Immature natural killer cell (primary cell): ENCODE measurements around the gene DHRS12. TPM values are rescaled to one million over a fixed set of nuclear protein-coding genes. Genes with fewer than 3 reads are reported as not detected.

Experiments
- DNase-seq, 3 donors: peaks; one replicate each; pipeline ENCODE4 v3.0.0; 2022; ENCODE audit warnings: mixed read lengths in 1 of 3
- H3K27ac Mint-ChIP-seq, 6 donors: one replicate each; pipeline ENCODE4 v1.8.0; 2020; ENCODE audit warnings: mixed read lengths in 6 of 6, mild to moderate bottlenecking in 5 of 6, inconsistent platforms in 4 of 6, moderate library complexity in 3 of 6
- H3K27me3 Mint-ChIP-seq, 3 donors: one replicate each; pipeline ENCODE4 v1.8.0; 2020 to 2021; ENCODE audit warnings: low read depth in 3 of 3, mild to moderate bottlenecking in 3 of 3, mixed read lengths in 3 of 3, moderate library complexity in 3 of 3, inconsistent platforms in 1 of 3
- H3K36me3 Mint-ChIP-seq, 3 donors: one replicate each; pipeline ENCODE4 v1.8.0; 2020; ENCODE audit warnings: mixed read lengths in 3 of 3, inconsistent platforms in 2 of 3, mild to moderate bottlenecking in 2 of 3
- H3K4me1 Mint-ChIP-seq, 2 donors: one replicate each; pipeline ENCODE4 v1.8.0; 2020; ENCODE audit warnings: inconsistent platforms in 2 of 2, mild to moderate bottlenecking in 2 of 2, mixed read lengths in 2 of 2, moderate library complexity in 1 of 2
- H3K4me3 Mint-ChIP-seq, 5 donors: one replicate each; pipeline ENCODE4 v1.8.0; 2020; ENCODE audit warnings: mild to moderate bottlenecking in 5 of 5, mixed read lengths in 5 of 5, inconsistent platforms in 3 of 5, moderate library complexity in 3 of 5
- H3K9me3 Mint-ChIP-seq, 6 donors: one replicate each; pipeline ENCODE4 v1.8.0; 2020; ENCODE audit warnings: mild to moderate bottlenecking in 6 of 6, mixed read lengths in 6 of 6, inconsistent platforms in 4 of 6, moderate library complexity in 3 of 6
- polyA plus RNA-seq, 3 donors: library from polyadenylated mRNA; unstranded; fragments of 300-500 nt; fragmentation: Illumina TruSeq; gene quantifications; one replicate each; pipeline ENCODE4 v1.2.3, GENCODE V29; 2021

Gene DHRS12
- polyA plus RNA-seq, 3 donors from 2014 or later, result 9.7 to 11.4 (median 11.3) TPM

GRCh38 chr13:51767100-51767499 is 36.9 kb downstream of the DHRS12 start:
- H3K4me3 Mint-ChIP-seq, result no peak overlapping the region
- no peaks in the 10 kb centered on the region for H3K9me3 Mint-ChIP-seq
- DNase-seq, result no peak
- H3K36me3 Mint-ChIP-seq, result peaks cover 5 to 8% (median 7%) of the 10 kb centered on the region in 3 donors
- H3K27me3 Mint-ChIP-seq, result peaks cover 0 to 2% (median 2%) of the 10 kb centered on the region in 3 donors
- peak overlapping the region in 1 of 6 donors; percentile 53 for H3K27ac Mint-ChIP-seq
- H3K4me1 Mint-ChIP-seq, result peaks cover 22 to 25% of the 10 kb centered on the region in 2 donors

GRCh38 chr13:51765142-51765515 is 38.8 kb downstream of the DHRS12 start:
- Mint-ChIP-seq H3K27me3 (peaks cover 0 to 3% (median 2%) of the 10 kb centered on the region in 3 donors), H3K27ac (peak overlapping the region; percentile 80 to 92 (median 88)), H3K4me3 (peak overlapping the region in 4 of 5 donors; percentile 54 to 73 (median 70)), H3K36me3 (peaks cover 16 to 24% (median 17%) of the 10 kb centered on the region in 3 donors), H3K9me3 (no peaks in the 10 kb centered on the region), H3K4me1 (peaks cover 22 to 25% of the 10 kb centered on the region in 2 donors)
- DNase-seq, result no peak

GRCh38 chr13:51764184-51765141 is 39.5 kb downstream of the DHRS12 start:
- H3K27ac Mint-ChIP-seq, result peak overlapping the region; percentile 80 to 92 (median 88)
- peaks cover 22 to 25% of the 10 kb centered on the region in 2 donors for H3K4me1 Mint-ChIP-seq
- peak; percentile 30 to 41 (median 35) for DNase-seq

GRCh38 chr13:51763486-51763885 is 40.5 kb downstream of the DHRS12 start:
- H3K27me3 Mint-ChIP-seq, result peaks cover 0 to 3% (median 2%) of the 10 kb centered on the region in 3 donors
- peaks cover 25 to 34% (median 27%) of the 10 kb centered on the region in 3 donors for H3K36me3 Mint-ChIP-seq
- peaks cover 22 to 25% of the 10 kb centered on the region in 2 donors for H3K4me1 Mint-ChIP-seq
- H3K27ac Mint-ChIP-seq, result peak overlapping the region; percentile 26 to 92 (median 40)
- no peak overlapping the region for H3K4me3 Mint-ChIP-seq
- DNase-seq, result no peak
- H3K9me3 Mint-ChIP-seq, result no peaks in the 10 kb centered on the region

More at GRCh38 chr13:51764184-51765141, 39.5 kb downstream of the DHRS12 start:
- Mint-ChIP-seq H3K27me3 (peaks cover 0 to 3% (median 2%) of the 10 kb centered on the region in 3 donors), H3K36me3 (peaks cover 22 to 30% (median 24%) of the 10 kb centered on the region in 3 donors), H3K4me3 (peak overlapping the region; percentile 54 to 82 (median 72)), H3K9me3 (no peaks in the 10 kb centered on the region)

- Mint-ChIP-seq H3K9me3 (no peaks in the 10 kb centered on the region), H3K4me3 (no peak overlapping the region), H3K36me3 (peaks cover 37 to 44% (median 44%) of the 10 kb centered on the region in 3 donors), H3K4me1 (peaks cover 22 to 25% of the 10 kb centered on the region in 2 donors), H3K27me3 (peaks cover 0 to 3% (median 0%) of the 10 kb centered on the region in 3 donors), H3K27ac (no peak overlapping the region)
- DNase-seq, result no peak
Measured at GRCh38 chr13:51761643-51762350, 42.2 kb downstream of the DHRS12 start.

- Mint-ChIP-seq H3K9me3 (no peaks in the 10 kb centered on the region), H3K4me3 (no peak overlapping the region), H3K4me1 (peaks cover 20 to 25% of the 10 kb centered on the region in 2 donors), H3K27me3 (peaks cover 0 to 3% (median 0%) of the 10 kb centered on the region in 3 donors), H3K36me3 (peaks cover 37 to 52% (median 44%) of the 10 kb centered on the region in 3 donors), H3K27ac (no peak overlapping the region)
- DNase-seq, result no peak
Measured at GRCh38 chr13:51760592-51760991, 43.4 kb downstream of the DHRS12 start.

GRCh38 chr13:51759240-51759639 is 44.7 kb downstream of the DHRS12 start:
- H3K27ac Mint-ChIP-seq, result peak overlapping the region in 1 of 6 donors; percentile 31
- H3K9me3 Mint-ChIP-seq, result no peaks in the 10 kb centered on the region
- H3K4me3 Mint-ChIP-seq, result no peak overlapping the region
- H3K36me3 Mint-ChIP-seq, result peaks cover 37 to 58% (median 49%) of the 10 kb centered on the region in 3 donors
- peaks cover 6 to 11% of the 10 kb centered on the region in 2 donors for H3K4me1 Mint-ChIP-seq
- no peak for DNase-seq
- peaks cover 0 to 3% (median 0%) of the 10 kb centered on the region in 3 donors for H3K27me3 Mint-ChIP-seq

GRCh38 chr13:51758691-51759090 is 45.3 kb downstream of the DHRS12 start:
- Mint-ChIP-seq H3K36me3 (peaks cover 37 to 61% (median 52%) of the 10 kb centered on the region in 3 donors), H3K27ac (no peak overlapping the region), H3K4me3 (no peak overlapping the region), H3K27me3 (peaks cover 0 to 1% (median 0%) of the 10 kb centered on the region in 3 donors), H3K9me3 (no peaks in the 10 kb centered on the region), H3K4me1 (peaks cover under 1 to 6% of the 10 kb centered on the region in 2 donors)
- no peak for DNase-seq

GRCh38 chr13:51756651-51757050 is 47.3 kb downstream of the DHRS12 start:
- Mint-ChIP-seq H3K27me3 (peaks cover 0 to 1% (median 0%) of the 10 kb centered on the region in 3 donors), H3K27ac (no peak overlapping the region), H3K36me3 (peaks cover 36 to 66% (median 51%) of the 10 kb centered on the region in 3 donors), H3K4me1 (no peaks in the 10 kb centered on the region), H3K9me3 (no peaks in the 10 kb centered on the region), H3K4me3 (no peak overlapping the region)
- no peak for DNase-seq

GRCh38 chr13:51747438-51748434 is 56.2 kb downstream of the DHRS12 start:
- H3K4me3 Mint-ChIP-seq, result no peak overlapping the region
- H3K9me3 Mint-ChIP-seq, result peaks cover 10 to 15% (median 13%) of the 10 kb centered on the region in 6 donors
- H3K27ac Mint-ChIP-seq, result peak overlapping the region in 1 of 6 donors; percentile 29
- peaks cover 25 to 53% (median 49%) of the 10 kb centered on the region in 3 donors for H3K36me3 Mint-ChIP-seq
- DNase-seq, result no peak
- H3K27me3 Mint-ChIP-seq, result peaks cover 0 to 2% (median 1%) of the 10 kb centered on the region in 3 donors
- H3K4me1 Mint-ChIP-seq, result no peaks in the 10 kb centered on the region

- no peaks in the 10 kb centered on the region for H3K4me1 Mint-ChIP-seq
- no peak overlapping the region for H3K27ac Mint-ChIP-seq
- peaks cover 10 to 15% (median 13%) of the 10 kb centered on the region in 6 donors for H3K9me3 Mint-ChIP-seq
- no peak for DNase-seq
- H3K27me3 Mint-ChIP-seq, result peaks cover 0 to 2% (median 1%) of the 10 kb centered on the region in 3 donors
- H3K36me3 Mint-ChIP-seq, result peaks cover 25 to 52% (median 42%) of the 10 kb centered on the region in 3 donors
- no peak overlapping the region for H3K4me3 Mint-ChIP-seq
Measured at GRCh38 chr13:51746802-51747201, 57.2 kb downstream of the DHRS12 start.

- Mint-ChIP-seq H3K4me1 (no peaks in the 10 kb centered on the region), H3K27me3 (peaks cover 0 to 4% (median 1%) of the 10 kb centered on the region in 3 donors), H3K9me3 (peaks cover 10 to 15% (median 13%) of the 10 kb centered on the region in 6 donors), H3K27ac (no peak overlapping the region), H3K36me3 (peaks cover 29 to 56% (median 40%) of the 10 kb centered on the region in 3 donors), H3K4me3 (no peak overlapping the region)
- DNase-seq, result no peak
Measured at GRCh38 chr13:51745243-51745642, 58.7 kb downstream of the DHRS12 start.
